Measurements from ENCODE around the gene GPSM1.

Gene GPSM1

DNA sequence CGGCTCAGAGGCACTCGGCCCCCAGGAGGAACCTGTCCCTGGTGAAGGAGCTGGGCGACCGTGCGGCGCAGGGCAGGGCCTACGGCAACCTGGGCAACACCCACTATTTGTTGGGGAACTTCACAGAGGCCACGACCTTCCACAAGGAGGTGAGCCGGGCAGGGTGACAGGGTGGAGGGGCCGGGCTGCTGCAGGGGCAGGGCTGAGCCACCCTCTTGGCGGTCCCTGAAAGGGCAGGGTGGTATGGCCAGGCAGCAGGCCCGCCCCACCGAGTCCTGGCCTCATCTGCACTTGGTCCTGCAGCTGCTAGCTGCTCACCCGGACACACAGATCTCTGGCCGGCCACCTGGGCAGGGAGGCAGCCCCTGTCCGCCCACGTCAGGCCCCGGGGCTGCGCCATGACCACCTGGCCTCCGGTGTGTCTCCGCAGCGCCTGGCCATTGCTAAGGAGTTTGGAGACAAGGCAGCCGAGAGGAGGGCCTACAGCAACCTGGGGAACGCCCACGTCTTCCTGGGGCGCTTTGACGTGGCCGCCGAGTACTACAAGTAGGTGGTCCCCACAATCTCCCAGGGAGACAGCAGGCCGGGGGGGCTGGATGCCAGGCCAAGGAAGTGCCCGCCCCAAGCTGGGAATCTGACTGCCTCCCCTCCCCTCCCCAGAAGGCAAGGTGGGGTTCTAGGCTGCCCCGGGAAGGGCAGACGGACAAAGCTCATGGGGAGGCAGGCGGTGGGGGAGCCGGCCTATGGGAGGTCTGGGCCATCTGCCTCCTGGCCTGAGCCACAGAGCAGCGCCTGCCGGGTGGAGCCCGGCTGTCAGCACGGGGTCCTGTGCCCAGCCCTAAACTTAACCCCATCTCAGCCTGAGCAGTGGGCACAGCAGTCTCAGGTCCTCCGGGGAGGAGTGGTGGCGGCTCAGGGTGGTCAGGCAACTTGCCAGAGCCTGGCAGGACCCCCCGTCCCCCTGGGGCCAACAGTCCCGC is 10.4 kb downstream of the GPSM1 start:
- TF ChIP-seq, protein P1, sequence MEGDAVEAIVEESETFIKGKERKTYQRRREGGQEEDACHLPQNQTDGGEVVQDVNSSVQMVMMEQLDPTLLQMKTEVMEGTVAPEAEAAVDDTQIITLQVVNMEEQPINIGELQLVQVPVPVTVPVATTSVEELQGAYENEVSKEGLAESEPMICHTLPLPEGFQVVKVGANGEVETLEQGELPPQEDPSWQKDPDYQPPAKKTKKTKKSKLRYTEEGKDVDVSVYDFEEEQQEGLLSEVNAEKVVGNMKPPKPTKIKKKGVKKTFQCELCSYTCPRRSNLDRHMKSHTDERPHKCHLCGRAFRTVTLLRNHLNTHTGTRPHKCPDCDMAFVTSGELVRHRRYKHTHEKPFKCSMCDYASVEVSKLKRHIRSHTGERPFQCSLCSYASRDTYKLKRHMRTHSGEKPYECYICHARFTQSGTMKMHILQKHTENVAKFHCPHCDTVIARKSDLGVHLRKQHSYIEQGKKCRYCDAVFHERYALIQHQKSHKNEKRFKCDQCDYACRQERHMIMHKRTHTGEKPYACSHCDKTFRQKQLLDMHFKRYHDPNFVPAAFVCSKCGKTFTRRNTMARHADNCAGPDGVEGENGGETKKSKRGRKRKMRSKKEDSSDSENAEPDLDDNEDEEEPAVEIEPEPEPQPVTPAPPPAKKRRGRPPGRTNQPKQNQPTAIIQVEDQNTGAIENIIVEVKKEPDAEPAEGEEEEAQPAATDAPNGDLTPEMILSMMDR (conservative IDR thresholded peaks at IDR 0.05), result no peak
- TF ChIP-seq ZFX (IDR thresholded peaks at IDR 0.05), result no peak
- H3K27ac ChIP-seq, result no peak overlapping the region

DNA sequence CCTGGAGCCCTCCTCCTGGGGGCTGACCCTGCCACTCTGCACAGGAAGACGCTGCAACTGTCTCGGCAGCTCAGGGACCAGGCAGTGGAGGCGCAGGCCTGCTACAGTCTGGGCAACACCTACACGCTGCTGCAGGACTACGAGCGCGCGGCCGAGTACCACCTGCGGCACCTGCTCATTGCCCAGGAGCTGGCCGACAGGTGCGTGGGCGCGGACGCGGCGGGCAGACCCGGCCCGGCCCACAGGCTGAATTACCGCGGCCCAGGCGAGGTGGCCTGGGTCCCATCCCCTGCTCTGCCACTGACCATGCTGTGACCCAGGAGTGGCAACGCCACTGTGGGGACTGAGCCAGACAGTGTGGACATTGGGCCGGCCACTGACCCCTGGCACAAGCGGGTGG is 11.2 kb downstream of the GPSM1 start:
- no peak overlapping the region for H3K27ac ChIP-seq
- no peak for TF ChIP-seq ZFX (IDR thresholded peaks at IDR 0.05)
- TF ChIP-seq, protein P1 (conservative IDR thresholded peaks at IDR 0.05), result no peak

DNA sequence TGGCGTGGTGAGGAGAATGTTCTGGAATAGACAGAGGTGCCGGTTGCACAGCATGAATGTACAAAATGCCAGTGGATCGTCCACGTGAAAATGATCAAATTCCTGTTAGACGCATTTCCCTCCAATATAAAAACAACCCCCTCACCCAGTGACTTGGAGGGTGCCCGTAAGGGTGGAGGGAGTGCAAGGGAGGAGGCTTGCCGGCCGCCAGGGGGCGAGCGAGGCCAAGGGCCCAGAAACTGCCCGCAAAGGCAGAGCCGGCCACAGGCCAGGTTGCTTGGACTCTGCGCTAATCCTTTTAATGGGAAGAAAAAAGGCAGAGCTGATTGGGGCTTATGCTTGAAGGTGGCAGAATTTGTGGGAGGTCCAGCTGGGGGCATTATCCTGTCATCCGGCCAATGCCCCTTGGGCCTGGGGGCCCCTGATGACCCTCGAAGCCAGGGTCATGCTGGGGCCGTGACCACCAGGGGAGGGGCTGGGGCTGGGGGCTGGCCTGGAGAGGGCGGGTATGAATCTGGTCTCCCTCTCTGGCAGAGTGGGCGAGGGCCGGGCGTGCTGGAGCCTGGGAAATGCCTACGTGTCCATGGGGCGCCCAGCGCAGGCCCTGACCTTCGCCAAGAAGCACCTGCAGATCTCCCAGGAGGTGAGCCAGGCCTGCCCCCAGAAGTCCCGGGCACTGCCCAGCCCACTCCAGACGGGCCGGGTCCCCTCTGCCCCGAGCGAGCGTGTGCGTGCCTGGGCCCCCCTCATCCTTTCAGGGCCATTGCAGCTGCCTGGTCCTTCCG is 12.0 kb downstream of the GPSM1 start:
- no peak overlapping the region for H3K27ac ChIP-seq
- TF ChIP-seq, protein P1 (conservative IDR thresholded peaks at IDR 0.05), result peak; percentile 99
- TF ChIP-seq ZFX (IDR thresholded peaks at IDR 0.05), result no peak

DNA sequence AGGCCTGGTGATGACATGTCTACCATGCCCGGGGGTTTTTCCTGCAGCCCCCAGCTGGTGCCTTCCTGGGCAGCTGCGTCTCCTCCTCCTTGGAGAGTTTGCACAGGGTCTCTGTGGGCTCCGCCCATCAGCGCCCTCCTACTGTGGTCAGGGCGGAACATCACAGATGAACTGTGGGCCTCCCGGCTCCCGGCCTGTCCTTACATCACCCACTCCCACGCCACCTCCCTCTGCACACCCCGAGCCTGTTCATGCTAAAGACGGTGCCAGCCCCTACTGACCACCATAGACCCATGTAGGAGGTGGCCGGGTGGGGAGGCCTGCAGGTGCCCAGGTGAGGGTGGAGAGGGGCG is 12.6 kb downstream of the GPSM1 start:
- TF ChIP-seq, protein P1 (conservative IDR thresholded peaks at IDR 0.05), result no peak
- no peak for TF ChIP-seq ZFX (IDR thresholded peaks at IDR 0.05)
- no peak overlapping the region for H3K27ac ChIP-seq

DNA sequence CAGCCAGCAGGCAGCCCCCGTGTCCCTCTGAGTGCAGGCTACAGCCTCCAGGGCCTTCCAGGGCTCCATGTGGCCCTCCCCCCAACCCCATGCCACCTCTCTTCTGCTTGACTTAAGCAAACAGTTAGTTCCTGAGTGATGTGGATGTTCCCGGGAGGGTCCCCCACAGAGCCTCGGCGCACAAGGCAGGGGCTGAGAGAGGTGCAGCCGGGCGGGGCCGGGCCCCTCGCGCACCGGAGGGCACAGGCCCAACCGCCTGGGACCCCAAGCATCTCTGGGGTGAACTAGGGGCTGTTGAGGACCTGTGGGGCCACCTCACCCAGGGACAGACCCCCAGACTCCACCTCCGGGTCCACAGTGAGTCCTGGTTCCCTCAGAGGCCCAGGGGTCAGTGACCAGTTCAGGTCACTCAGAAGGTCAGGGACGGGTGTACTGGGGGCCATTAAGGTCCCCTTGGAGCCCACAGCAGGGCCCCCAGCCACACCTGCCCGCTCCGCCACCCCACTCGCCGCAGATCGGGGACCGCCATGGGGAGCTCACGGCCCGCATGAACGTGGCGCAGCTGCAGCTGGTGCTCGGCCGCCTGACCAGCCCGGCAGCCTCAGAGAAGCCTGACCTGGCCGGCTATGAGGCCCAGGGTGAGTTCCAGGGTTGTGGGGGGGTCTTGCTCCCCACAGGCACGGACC is 13.2 kb downstream of the GPSM1 start:
- no peak for TF ChIP-seq ZFX (IDR thresholded peaks at IDR 0.05)
- no peak overlapping the region for H3K27ac ChIP-seq

DNA sequence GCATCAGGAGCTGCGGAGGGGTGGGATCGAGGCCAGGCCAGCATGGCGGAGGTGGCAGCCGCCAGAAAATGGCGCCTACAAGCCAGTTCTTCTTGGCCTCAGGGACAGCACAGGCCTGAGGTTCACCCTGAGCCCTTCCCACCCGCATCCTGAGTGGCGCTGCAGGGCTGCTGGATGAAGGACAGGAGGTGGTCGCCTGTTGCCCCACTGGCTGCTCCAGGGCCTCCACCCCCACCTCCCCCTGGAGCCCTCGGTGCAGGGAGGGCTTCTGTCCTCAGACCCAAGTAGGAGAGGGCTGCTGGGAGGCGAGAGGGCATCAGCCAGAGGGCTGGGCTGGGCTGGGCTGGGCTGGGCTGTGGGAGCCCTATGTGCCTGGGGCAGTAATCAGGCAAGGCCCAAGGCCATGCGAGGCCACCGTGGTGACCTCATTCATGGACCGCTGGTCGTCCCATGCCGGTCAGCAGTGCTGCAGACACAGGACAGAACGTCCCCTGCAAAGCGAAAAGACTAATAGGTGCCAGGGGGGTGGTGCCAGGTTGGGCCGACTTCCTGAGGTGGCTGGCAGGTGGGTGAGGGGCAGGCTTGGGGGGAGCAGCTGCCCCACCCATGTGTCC is 13.8 kb downstream of the GPSM1 start:
- TF ChIP-seq, protein P1 (conservative IDR thresholded peaks at IDR 0.05), result no peak
- no peak for TF ChIP-seq ZFX (IDR thresholded peaks at IDR 0.05)

DNA sequence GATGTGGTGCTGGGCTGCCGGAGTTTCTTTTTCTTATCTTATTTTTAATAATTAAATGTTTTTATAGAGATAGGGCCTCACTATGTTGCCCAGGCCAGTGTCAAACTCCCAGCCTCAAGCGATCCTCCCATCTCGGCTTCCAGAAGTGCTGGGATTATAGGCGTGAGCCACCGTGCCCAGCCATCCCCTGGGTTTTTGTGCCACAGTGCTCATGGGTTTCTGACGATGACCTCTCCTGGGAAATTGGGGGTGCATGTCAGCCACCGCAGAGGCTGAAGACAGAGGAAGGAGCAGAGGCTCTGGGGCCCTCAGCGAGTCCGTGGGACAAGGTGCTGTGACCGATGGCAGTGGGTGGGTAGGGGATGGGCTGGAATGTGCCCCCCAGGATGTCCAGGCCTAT is 14.4 kb downstream of the GPSM1 start:
- H3K27ac ChIP-seq, result no peak overlapping the region
- TF ChIP-seq, protein P1 (conservative IDR thresholded peaks at IDR 0.05), result no peak
- no peak for TF ChIP-seq ZFX (IDR thresholded peaks at IDR 0.05)

More for the DNA sequence above, 13.8 kb downstream of the GPSM1 start:
- no peak overlapping the region for H3K27ac ChIP-seq

Data from C4-2B (cell line).